HG03064 (cell line): ENCODE results near the gene PCSK6.
"Not testable (repeated sequence)": the region's sequence is repeated elsewhere in the genome, so short reads cannot be mapped to it uniquely, and the experiment has no call there.

Experiments
- ATAC-seq: cut with Tn5 transposase; IDR thresholded peaks from one replicate; pipeline ENCODE4 v1.9.1; 2021; ENCODE audit warnings: low read depth; ENCODE audit not compliant: unreplicated experiment

Gene PCSK6

GRCh38 chr15:101409621-101410020 is 79.9 kb downstream of the PCSK6 start:
- ATAC-seq: no peak

GRCh38 chr15:101407966-101408775 is 81.3 kb downstream of the PCSK6 start:
- ATAC-seq: no peak

- peak; percentile 99 for ATAC-seq
These were observed 82.1 kb downstream of the PCSK6 start for GRCh38 chr15:101407439-101407838.

GRCh38 chr15:101406526-101407195 is 82.8 kb downstream of the PCSK6 start:
- ATAC-seq: no peak

- ATAC-seq: no peak
These were observed 83.5 kb downstream of the PCSK6 start for GRCh38 chr15:101406036-101406435.

GRCh38 chr15:101404245-101404644 is 85.3 kb downstream of the PCSK6 start:
- ATAC-seq: no peak

- ATAC-seq: not testable (repeated sequence)
These were observed 86.6 kb downstream of the PCSK6 start for GRCh38 chr15:101402883-101403282.

- ATAC-seq: no peak
These were observed 88.2 kb downstream of the PCSK6 start for GRCh38 chr15:101401286-101401685.

GRCh38 chr15:101399431-101399830 is 90.1 kb downstream of the PCSK6 start:
- ATAC-seq: no peak

- no peak for ATAC-seq
These were observed 91.3 kb downstream of the PCSK6 start for GRCh38 chr15:101398247-101398646.

- ATAC-seq: no peak
These were observed 91.9 kb downstream of the PCSK6 start for GRCh38 chr15:101397521-101398003.

- no peak for ATAC-seq
These were observed 92.8 kb downstream of the PCSK6 start for GRCh38 chr15:101396484-101397261.

GRCh38 chr15:101394654-101395053 is 94.9 kb downstream of the PCSK6 start:
- ATAC-seq: no peak

- ATAC-seq: no peak
These were observed 95.4 kb downstream of the PCSK6 start for GRCh38 chr15:101394056-101394630.

- no peak for ATAC-seq
These were observed 96.3 kb downstream of the PCSK6 start for GRCh38 chr15:101393172-101393571.

- ATAC-seq: peak; percentile 75
These were observed 97.4 kb downstream of the PCSK6 start for GRCh38 chr15:101391981-101392640.

- peak; percentile 33 for ATAC-seq
These were observed 98.1 kb downstream of the PCSK6 start for GRCh38 chr15:101391431-101391830.

- ATAC-seq: no peak
These were observed 99.0 kb downstream of the PCSK6 start for GRCh38 chr15:101390462-101390861.

- no peak for ATAC-seq
These were observed 99.4 kb downstream of the PCSK6 start for GRCh38 chr15:101390060-101390459.

- ATAC-seq: no peak
These were observed 100.1 kb downstream of the PCSK6 start for GRCh38 chr15:101389362-101389761.
